LNCAP (cell line): ENCODE measurements around the gene TMPRSS9.

Experiments
- TF ChIP-seq, protein P1 (sequence below): fragments of 450-650 bp; IDR thresholded peaks from 2 replicates; pipeline ENCODE4 v1.5.1; 2017; ENCODE audit warnings: mild to moderate bottlenecking

TMPRSS9 gene

DNA sequence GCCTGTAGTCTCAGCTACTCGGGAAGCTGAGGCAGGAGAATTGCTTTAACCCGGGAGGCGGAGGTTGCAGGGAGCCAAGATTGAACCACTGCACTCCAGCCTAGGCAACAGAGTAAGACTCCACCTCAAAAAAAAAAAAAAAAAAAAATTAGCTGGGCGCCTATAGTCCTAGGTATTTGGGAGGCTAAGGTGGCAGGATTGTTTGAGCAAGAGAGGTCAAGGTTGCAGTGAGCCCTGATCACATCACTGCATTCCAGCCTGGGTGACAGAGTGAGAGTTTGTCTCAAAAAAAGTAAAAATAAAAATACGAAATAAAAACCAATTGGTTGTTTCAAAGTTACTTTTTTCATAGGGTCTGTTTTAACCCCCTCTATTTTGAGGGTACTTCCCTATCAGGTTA is 98.0 kb downstream of the TMPRSS9 start:
- TF ChIP-seq, protein P1, sequence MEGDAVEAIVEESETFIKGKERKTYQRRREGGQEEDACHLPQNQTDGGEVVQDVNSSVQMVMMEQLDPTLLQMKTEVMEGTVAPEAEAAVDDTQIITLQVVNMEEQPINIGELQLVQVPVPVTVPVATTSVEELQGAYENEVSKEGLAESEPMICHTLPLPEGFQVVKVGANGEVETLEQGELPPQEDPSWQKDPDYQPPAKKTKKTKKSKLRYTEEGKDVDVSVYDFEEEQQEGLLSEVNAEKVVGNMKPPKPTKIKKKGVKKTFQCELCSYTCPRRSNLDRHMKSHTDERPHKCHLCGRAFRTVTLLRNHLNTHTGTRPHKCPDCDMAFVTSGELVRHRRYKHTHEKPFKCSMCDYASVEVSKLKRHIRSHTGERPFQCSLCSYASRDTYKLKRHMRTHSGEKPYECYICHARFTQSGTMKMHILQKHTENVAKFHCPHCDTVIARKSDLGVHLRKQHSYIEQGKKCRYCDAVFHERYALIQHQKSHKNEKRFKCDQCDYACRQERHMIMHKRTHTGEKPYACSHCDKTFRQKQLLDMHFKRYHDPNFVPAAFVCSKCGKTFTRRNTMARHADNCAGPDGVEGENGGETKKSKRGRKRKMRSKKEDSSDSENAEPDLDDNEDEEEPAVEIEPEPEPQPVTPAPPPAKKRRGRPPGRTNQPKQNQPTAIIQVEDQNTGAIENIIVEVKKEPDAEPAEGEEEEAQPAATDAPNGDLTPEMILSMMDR: no peak

DNA sequence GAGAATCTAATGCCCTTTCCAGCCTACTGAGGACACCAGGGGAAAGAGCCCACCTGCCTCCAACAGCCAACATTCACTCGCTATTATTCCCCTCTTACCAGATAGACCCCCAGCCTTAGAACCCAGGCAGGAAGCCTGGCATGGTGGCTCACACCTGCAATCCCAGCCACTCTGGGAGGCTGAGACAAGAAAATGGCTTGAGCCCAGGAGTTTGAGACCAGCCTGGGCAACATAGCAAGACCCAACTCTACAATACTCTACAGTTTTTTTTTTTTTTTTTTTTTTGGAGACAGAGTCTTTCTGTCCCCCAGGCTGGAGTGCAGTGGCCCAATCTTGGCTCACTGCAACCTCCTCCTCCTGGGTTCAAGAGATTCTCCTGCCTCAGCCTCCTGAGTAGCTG is 100.2 kb downstream of the TMPRSS9 start:
- TF ChIP-seq, protein P1: no peak

DNA sequence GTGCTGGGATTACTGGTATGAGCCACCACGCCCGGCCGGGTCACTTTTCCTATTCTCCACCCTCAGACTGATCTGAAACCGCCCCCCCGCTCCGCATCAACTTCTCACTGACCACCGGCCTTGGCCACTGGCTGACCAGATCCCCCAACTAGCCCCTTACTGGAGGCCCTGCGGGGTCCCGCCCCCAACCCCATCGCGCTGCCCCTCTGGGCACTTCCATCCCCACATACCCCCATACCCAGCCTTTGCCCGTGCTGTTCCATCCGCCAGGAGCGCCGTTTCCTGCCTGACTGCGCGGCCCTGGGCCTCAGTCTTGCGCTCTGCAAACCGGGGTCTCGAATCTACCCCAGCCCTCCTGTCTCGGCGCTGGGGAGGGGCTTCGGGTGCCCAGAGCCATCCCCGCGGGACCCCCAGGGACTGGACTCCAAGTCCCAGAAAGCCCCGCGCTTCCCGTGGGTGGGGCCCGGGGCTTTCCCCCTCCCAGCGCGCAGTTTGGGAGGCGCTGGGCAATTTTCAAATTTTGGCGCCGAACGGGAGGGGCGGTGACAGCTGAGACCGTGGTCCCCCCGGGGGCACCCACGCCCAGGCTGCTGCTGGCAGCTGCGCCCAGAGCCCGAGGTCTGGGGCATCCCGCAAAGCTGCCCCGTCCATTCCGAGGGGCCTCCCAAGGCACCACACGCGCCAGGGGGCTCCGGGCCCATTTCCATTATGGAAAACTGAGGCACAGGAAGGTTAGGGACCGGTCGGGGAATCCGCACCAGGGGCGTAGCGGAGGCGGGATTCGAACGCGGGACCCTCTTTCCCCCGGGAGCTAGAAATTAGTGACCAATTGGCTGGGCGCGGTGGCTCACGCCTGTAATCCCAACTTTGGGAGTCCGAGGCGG is 101.9 kb downstream of the TMPRSS9 start:
- TF ChIP-seq, protein P1: no peak

DNA sequence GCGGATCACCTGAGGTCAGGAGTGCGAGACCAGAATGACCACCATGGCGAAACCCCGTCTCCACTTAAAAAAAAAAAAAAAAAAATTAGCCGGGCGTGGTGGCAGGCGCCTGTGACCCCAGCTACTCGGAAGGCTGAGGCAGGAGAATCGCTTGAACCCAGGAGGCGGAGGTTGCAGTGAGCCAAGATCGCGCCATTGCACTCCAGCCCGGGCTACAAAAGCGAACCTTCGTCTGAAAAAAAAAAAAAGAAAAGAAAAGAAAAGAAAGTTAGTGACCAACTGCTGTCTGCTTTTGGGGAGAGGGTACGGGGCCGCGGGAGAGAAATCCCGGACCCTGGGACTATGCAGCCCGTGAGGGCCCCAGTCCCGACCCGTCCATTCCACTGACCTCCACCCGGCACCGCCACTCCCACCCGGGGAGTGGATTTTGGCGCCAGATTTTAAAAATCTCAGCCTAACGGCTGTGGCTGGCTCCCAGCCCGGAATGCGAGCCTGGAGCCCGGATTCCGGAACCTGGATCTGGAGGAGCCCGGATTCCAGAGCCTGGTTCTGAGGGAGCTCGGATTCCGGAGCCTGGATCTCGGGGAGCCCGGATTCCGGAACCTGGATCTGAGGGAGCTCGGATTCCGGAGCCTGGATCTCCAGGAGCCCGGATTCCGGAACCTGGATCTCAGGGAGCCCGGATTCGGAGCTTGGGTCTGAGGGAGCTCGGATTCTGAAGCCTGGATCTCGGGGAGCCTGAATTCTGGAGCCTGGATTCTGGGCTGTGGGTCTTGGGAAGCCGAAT is 102.8 kb downstream of the TMPRSS9 start:
- TF ChIP-seq, protein P1: no peak

DNA sequence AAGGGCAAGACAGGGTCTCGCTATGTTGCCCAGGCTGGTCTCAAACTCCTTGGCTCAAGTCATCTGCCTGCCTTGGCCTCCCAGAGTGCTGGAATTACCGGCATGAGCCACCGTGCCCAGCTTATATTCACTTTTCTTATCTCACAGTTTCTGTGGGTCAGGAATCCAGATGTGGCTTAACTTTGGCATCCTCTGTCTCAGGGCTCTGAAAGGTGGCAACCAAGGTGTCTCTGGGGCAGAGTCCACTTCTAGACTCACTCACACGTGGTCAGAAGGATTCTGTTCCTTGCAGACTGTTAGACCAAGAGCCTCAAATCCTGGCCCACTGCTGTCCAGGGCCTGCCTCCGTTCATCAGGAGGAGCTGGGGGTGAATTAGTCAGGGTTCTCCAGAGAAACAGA is 104.3 kb downstream of the TMPRSS9 start:
- TF ChIP-seq, protein P1: no peak

DNA sequence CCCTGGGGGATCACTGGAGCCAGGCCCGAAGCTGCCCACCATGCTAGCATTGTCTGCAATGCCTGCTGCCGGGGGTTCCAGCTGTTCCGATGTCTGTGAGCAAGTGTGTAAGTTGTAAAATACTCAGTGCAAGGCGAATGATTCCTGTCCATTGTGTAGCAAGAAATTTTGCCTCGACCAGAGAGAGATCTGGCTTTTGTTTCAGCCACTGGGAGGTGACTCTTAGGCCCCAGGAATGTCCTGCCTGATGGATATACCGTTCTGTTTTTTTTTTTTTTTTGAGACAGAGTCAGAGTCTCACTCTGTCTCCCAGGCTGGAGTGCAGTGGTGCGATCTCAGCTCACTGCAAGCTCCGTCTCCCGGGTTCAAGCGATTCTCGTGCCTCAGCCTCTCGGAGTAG is 108.5 kb downstream of the TMPRSS9 start:
- TF ChIP-seq, protein P1: no peak

DNA sequence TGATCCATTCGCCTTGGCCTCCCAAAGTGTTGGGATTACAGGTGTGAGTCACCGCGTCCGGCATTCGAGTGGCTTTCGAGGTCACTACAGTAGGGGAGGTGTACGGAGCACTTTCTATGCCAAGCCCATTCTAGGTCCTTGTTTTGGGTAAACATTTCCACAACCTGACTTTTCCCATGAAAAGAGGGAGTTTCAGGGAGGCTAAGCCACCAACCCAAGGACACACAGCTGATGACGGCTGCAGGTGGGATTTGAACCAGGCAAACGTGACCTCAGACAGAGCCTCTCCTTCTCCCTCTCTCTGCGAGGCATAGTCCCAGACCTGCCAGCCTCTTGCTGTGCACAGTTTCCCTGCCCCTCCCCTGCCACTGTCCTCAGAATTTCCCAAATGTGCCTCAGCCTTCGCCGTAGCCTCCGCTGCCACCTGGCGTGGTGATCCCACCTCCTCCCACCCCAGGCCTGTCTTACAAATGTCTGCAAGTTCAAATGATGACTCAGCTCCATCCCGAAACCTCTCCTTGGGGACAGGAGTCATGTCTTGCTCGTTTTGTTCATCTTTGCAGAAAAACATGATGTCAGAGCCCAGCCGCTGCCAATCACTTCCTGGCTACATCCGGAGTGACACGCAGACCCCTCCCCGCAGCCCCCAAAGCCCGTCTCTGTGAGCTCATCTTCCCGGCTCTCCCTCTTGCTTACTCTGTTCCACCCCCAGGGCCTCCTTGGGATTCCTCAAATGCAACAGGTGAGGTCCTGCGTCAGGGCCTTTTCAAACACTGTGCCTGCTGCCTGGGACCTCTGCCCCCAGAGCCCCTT is 109.2 kb downstream of the TMPRSS9 start:
- TF ChIP-seq, protein P1: no peak
